A673 (cell line): ENCODE results near the gene TRPC4.

Experiments
- EZH2 ChIP-seq: fragments of 200-600 bp; sonication (generic); IDR thresholded peaks from 2 replicates; pipeline ENCODE4 v1.6.1; 2017; ENCODE audit warnings: borderline replicate concordance, low read depth, mild to moderate bottlenecking, mixed read lengths, antibody characterized with exemption, low read length; ENCODE audit not compliant: poor library complexity, severe bottlenecking
- TF ChIP-seq, protein P1 (sequence below): fragments of 300-800, 200-600 bp; sonication (generic); conservative IDR thresholded peaks from 2 replicates; pipeline ENCODE4 v1.5.1; 2017; ENCODE audit warnings: low read depth, mild to moderate bottlenecking, antibody characterized with exemption, low read length, moderate library complexity, mixed read lengths

- TF ChIP-seq EZH2, result no peak
- TF ChIP-seq, protein P1, sequence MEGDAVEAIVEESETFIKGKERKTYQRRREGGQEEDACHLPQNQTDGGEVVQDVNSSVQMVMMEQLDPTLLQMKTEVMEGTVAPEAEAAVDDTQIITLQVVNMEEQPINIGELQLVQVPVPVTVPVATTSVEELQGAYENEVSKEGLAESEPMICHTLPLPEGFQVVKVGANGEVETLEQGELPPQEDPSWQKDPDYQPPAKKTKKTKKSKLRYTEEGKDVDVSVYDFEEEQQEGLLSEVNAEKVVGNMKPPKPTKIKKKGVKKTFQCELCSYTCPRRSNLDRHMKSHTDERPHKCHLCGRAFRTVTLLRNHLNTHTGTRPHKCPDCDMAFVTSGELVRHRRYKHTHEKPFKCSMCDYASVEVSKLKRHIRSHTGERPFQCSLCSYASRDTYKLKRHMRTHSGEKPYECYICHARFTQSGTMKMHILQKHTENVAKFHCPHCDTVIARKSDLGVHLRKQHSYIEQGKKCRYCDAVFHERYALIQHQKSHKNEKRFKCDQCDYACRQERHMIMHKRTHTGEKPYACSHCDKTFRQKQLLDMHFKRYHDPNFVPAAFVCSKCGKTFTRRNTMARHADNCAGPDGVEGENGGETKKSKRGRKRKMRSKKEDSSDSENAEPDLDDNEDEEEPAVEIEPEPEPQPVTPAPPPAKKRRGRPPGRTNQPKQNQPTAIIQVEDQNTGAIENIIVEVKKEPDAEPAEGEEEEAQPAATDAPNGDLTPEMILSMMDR, result peak; percentile 83
These were observed 229.1 kb downstream of the TRPC4 start for GRCh38 chr13:37640499-37640898.
